ENCODE data around the gene ARHGAP6.

The ARHGAP6 gene

GRCh38 chrX:11206716-11207115, 459.0 kb downstream of the ARHGAP6 start:
- DNase-seq, result no peak

DNA sequence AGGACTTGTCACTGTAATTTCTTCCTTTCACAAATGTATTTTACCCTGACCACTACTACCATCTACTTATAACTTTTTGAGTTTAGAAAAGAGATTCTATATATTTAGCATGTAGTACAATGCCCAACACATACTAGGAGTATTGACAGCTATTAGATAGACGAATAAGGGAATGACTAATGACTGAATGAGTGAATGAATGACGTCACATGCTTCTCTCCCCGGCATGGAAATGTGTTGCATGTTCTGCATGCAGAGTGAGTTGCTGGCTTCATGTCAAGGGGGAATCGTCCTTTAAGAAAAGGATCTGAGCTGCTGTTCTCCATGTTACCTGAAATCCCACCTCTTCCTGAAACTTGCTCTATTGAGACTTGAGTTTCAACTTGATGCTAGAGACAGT, 459.9 kb downstream of the ARHGAP6 start:
- DNase-seq, result no peak

GRCh38 chrX:11197671-11198070, 468.0 kb downstream of the ARHGAP6 start:
- no peak for DNase-seq

DNA sequence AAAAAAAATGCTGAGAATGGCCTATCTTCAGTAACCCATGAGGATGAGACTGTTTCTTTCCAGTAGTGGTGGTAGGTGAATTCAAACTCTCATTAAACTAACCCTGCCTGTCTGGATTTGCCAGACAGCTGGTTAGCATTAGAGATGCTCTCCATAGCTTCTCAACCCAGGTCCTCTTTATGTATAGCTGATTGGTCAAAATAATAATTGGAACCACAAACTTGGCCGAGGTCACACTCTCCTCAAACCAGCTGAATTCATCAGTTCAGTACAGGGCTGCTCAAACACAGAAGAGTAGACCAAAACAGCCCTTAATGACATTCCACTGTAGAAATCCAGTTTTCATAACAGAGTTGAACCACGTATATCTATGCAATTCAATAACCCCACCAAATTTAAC, 469.2 kb downstream of the ARHGAP6 start:
- DNase-seq, result no peak

DNA sequence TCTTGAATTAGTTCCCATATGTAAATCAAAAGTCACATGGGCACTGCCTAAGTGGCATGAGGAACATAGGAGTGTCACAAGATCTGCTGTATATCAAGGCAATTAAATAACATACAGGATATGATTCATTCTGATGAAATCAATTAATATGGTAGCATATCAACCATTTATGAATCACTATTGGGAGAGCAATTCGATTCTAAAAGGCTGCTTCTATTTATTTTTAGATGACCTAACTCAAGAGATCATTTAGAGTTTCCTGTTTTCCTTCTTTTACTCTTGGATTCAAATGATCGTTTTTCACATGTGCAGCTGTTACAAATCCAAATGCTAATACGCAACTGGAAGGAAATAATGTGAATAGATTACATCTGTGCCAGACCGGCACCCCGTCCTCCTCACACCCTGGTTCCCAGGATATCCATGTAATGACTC, 472.7 kb downstream of the ARHGAP6 start:
- DNase-seq, result no peak

DNA sequence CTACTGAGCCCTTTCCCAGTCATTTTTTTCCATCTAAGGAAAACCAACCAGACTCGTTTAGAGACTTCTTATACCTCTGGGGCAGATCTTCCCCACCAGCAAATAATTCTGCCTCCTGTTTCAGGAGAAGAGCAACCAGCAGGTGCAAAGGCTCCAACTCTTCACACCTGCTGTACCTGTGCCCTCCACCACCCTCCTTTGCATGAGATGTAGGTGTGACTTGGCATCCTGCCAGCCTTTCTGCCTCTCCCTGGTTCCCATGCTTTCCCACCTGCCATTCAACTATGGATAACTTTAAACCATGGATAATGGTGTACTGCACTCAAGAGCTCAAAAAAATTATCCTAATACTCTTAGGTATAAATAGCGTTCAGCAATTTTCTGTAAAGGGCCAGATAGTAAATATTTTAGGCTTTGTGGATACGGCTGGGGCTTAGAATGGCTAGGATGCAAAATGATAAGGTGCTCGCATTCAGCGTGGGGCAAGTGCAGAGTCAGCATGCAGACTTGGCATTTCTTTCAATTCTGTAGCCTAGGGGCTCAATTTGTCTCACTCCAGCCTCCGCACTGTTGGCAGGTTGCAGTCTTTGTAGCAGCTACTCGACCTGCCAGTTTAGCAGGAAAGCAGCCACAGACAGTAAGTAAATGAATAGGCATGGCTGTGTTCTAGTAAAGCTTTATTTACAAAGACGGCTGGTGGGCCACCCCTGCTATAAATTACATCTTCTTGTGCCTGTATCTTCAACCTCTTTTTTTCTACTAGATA, 474.8 kb downstream of the ARHGAP6 start:
- no peak for DNase-seq

DNA sequence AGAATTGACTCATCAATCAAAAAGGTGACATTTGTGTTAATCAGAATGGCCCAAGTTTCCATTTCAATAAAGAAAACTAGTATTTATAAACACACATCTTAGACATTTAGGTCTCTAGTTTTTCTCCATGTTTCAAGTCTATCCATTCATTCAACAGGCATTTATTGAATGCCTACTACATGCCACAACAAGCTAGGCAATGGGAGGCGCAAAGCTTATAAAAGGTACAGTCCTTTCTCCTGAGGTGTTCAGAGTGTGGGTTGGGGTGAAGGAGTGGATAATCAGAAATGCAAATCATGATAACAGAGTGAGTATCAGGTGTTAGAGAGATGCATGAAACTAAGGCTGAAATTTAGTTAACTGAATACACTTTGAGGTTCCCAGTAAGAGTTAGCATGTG, 476.6 kb downstream of the ARHGAP6 start:
- DNase-seq, result no peak

DNA sequence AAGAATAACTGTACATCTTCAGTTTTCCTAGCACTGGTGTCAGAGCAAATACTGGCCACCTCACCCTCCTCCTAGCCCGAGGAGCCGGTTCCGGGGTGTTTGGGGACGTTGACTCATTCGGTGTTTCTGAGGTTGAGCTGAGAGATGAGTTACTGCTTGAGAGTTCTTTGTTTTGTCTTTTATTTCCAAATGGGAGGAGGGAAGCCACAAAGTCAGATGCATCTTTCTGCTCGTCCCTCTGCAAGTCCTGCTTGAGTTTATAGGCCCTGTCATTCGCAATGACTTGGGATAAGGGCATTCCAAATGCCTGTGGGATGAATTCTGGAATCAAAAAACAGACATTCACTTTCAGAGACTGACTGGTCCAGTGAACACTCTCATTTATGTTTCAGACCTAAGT, 477.1 kb downstream of the ARHGAP6 start:
- DNase-seq, result no peak

- no peak for DNase-seq
These were observed 478.7 kb downstream of the ARHGAP6 start for GRCh38 chrX:11187001-11187400.

DNA sequence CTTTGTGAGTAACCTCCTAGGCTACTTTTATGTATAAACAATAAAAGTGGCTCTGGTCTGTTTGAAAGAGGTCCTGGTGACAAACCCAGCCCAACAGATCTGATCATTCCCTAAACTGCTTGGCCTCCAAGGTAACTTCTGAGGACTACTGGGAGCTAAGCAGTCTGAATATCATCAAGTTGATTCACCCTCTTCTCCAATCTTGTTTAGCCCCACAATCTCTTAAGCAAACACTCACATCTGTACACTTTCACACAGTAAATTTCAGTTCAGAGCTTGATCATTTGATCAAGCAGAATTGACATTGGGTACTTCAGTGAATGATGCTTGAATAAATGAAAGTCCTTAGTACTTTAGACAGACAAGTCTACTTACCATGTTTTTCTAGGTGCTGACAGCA, 479.9 kb downstream of the ARHGAP6 start:
- DNase-seq, result no peak

GRCh38 chrX:11180571-11180970, 485.1 kb downstream of the ARHGAP6 start:
- DNase-seq, result no peak

DNA sequence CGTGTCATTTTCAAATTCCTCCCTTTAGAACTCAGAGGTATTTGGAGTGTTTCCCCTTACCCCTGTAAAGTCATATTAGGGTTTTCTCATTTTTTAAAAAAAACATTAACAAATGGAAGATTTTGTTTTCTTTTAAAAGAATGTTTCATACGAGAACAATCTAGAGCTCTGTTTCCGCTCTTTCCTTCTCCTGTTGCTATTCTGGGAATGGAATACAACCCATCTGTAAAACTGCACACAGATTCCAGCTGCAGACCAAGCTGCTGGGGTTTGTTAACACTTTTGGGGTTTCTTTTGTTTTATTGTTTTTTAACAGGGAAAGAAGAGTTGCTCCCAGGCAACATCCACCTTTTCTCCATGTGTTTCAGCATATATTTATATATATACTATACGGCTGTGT, 493.3 kb downstream of the ARHGAP6 start:
- DNase-seq, result no peak

DNA sequence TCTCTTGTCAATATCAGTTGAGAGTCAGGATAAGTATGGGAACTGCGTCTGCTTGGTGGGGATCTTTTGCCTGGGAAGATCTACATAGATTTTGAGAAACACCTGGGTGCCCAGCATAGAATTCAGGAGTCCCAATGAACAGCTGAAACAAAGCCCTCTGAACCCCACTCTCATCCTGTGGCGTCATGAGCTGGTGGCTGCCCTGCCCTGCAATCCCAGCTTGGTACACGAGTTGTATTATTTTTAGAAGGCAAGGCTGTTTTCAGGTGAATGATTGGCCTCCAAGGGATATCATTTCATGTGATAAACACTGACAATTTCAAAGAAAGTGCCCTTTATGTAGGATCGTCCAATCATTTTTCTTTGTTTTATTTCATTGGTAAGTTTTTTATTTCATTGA, 493.8 kb downstream of the ARHGAP6 start:
- DNase-seq, result no peak

GRCh38 chrX:11164433-11164832, 501.3 kb downstream of the ARHGAP6 start:
- DNase-seq, result no peak

DNA sequence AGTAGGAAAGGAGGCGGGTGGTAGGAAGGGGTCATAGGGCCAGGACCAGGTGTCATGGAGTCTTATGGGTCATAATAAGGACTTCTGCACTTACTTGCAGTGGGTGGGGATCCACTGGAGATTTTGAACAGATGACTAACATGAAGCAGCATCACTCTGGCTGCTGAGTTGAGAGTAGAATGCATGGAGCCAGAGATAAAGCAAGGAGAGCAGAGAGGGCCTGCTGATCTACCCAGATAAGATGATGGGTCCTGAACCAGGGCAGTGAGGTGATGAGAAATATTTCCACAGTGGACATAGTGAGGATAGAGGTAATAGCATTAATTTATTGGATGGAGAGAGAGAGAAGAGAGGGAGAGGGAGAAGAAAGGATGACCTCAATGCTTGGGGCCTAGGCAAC, 506.6 kb downstream of the ARHGAP6 start:
- DNase-seq, result no peak

DNA sequence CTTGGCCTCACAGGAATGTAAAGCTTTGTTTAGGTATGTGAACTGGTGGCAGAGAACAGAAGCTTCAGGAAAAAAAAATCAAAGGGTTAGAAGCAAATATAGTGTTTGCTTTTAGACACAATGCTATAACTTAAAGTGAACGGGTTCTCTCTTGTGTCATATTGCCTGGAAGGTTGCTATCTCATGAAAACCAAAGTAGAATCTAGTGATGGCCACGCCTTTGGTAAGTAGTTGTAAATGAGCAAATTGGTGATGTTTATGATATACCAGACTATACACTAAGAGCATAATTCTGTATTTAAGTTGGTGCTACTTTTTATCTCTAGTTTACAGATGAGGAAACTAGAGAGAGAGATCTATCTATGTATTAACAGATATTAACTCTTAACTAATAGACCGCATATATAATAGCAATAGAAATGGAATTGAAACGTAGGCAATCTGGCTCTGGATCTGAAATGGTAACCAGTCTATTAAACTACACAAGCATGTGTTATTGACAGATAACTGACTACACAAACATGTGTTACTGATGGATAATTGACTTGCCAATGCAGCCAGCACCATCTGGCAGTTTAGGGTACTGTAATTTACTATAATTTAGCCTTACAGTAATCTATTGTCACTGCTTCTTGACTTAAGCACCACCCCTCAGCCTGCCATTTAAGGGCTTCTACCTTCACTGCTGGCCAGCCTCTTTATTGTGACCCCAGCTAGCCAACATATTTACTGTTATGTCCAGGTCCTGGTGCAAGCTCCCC, 513.7 kb downstream of the ARHGAP6 start:
- no peak for DNase-seq

DNA sequence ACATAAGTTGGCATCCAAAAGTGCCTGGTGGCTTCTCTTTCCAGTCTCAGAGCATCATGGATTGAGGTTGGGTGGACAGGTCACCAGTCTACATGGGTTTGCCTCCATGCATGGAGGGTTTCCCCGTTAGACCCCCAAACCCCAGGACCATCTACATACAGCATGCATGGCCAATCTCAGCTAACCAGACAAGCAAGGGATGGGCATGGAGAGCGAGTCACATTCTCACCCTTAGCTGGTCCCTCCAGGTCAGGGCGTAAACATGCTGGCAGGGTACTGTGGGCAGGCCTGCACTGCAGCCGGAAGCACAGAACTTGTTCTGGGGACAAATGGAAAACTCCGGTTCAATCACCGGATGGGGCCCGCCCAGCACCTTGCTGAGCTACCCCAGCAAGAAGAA, 517.3 kb downstream of the ARHGAP6 start:
- DNase-seq, result no peak

GRCh38 chrX:11146411-11146810, 519.3 kb downstream of the ARHGAP6 start:
- DNase-seq, result no peak

DNA sequence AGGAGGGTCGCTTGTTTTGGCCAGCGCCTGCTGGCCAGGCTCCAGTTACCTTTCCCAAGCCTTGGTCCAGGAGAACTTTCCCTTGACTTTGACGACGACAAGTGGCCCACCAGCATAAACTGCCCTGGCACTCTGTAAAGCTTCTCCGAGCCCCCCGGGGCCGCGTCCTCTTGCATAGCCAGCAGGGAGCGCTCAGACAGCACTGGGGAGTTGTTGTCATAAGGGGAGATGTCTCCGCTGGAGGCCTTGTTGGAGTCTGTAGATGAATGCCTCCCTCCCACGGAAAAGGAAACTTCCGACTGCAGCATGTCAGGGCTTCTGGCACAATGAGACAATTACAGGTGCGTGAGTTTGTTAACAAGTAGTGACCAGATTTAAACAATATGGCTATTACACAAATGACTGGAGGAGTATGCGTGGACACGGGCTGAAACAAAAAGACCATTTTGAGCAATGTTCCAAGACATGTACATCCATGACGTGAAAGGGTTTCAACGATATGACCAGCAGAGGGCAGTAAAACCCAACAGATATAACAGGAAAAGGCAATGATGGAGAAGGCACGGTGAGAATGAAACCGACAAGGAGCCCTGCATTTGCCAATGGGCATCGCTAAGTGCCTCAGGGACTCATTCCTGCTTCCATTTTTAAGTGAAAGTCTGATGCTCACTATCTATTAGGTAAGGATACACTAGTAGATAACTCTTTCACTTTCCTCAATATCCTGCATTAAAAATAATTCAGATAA, 521.6 kb downstream of the ARHGAP6 start:
- DNase-seq, result peak; percentile 89

DNA sequence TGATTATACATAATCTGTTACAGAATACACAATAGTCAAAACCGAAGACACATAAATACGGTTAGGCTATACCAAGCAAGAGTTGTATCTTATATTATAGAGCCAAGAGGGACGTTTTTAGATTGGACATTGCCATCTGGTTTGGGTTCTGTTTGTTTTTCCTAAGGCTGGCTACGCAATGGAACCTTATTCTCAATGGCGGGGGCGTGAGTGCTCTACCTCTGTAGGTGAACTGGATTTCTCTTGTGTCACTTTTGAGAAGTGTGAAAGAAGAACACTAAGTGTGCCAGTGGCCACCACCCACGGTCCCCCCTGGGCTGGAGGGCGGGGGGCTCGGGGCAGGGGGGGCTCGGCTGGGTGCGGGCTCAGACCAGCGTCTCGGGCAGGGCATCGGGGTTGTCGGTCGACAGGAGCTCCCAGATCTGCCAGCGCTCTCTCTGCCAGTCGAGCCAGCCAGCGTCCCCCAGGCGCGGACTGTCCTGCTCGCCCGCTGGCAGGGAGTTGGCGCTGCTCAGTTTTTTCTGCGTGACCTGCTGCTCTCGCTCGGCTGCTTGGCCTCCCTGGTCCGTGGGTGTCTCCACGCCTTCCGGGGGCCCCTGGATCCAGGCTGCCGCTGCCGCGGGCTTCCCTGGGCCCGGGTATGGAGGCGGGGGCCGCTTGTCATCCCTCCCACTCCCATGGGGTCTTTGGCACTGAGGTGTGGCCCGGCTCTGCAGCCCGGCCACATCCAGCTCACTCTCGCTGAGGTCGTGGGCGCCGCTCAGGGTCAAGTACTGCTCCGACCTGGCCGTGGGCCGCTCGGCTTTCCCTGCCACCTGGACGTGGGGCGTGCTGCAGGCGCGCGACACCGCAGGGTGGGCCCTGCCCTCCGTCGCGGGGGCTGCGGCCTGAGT, 527.0 kb downstream of the ARHGAP6 start:
- DNase-seq, result no peak

DNA sequence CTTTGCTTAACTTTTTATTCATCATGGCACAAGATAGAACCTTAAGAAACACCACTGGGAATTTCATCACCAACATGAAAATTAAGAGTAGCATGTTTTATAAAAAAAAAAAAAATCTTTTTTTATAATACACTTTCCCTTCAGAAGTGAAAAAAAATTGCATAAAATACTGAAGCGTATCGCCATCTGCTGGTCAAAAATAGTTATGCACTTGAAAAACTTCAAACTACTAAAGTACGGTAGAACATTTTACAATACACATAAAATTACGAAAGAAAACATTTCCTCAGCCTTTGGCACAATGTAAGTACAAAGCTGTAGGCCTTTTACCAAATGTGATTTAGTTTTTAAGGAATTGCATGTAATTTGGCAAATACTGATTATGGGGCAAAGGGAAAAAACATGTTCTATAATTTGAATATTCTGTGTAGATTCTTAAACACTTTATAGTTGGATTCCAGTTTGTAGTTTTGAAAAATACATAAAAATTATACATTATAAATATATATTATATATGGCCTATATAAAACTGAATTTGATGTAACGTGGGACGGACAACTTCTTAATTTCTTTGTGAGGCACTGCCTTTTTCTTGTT, 528.1 kb downstream of the ARHGAP6 start:
- DNase-seq, result peak; percentile 24

DNA sequence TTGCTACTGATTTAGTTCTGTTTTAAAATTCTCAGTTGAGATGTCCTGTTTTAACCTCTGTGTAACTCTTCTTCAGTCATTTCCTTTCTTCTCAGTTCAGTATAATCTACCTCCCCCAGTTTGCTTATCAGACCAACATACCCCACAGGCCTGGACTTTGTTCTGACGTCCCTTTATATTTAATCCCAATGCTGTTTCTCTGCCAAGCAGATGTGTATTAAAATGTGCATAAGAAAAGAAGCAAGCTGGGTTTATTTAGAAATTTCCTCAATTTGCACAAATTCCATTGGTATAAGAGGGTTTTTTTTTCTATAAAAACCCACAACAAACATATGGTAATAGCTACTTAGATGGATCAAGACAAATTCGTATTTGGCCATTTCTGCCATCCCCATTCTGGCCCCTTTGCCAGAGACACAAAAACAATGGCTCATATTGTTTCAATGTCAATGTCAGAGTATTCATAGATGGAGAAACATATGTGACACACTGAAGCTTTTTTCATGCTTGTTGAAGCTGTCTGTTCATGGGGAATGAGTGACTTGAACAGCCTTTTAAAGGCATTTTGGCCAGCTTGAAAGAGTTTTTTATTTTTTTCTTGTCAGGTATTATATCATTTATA, 530.0 kb downstream of the ARHGAP6 start:
- no peak for DNase-seq

Data from midbrain (tissue), 1 donor.